HepG2 (cell line): ENCODE measurements around the gene TSPAN9. TPM values are rescaled to one million over a fixed set of nuclear protein-coding genes. Genes with fewer than 3 reads are reported as not detected.

ENCODE experiments used
- AHDC1 ChIP-seq: sonication (generic); formaldehyde crosslinking; IDR thresholded peaks from 2 replicates; pipeline ENCODE4 v1.5.1; 2020; ENCODE audit warnings: mild to moderate bottlenecking, missing genetic modification reagents, borderline replicate concordance
- ARID4A ChIP-seq: sonication (generic); formaldehyde crosslinking; IDR thresholded peaks from 2 replicates; pipeline ENCODE4 v1.5.0; 2020; ENCODE audit warnings: mild to moderate bottlenecking, missing genetic modification reagents, borderline replicate concordance
- CREB3 ChIP-seq: sonication (generic); formaldehyde crosslinking; IDR thresholded peaks from 2 replicates; pipeline ENCODE4 v1.5.0; 2020; ENCODE audit warnings: missing genetic modification reagents
- CSRNP1 ChIP-seq: sonication (generic); formaldehyde crosslinking; IDR thresholded peaks from 2 replicates; pipeline ENCODE4 v1.8.1; 2023; ENCODE audit warnings: mild to moderate bottlenecking, missing genetic modification reagents
- HNF1A ChIP-seq, 2 experiments: sonication (generic) in 1 of 2; formaldehyde crosslinking in 1 of 2; IDR thresholded peaks; 2 replicates each; pipeline versions ENCODE4 v1.4.0 to v1.6.1; 2016 to 2020; ENCODE audit warnings: borderline replicate concordance in 1 of 2, low read depth in 1 of 2, mild to moderate bottlenecking in 1 of 2, missing genetic modification reagents in 1 of 2
- SMARCE1 ChIP-seq: fragments of 450-650 bp; IDR thresholded peaks from 2 replicates; pipeline ENCODE4 v1.6.1; 2017; ENCODE audit warnings: borderline replicate concordance
- ZNF33A ChIP-seq: sonication (generic); formaldehyde crosslinking; IDR thresholded peaks from 2 replicates; pipeline ENCODE4 v1.5.1; 2020; ENCODE audit warnings: missing genetic modification reagents, mild to moderate bottlenecking, moderate library complexity, borderline replicate concordance
- ZNF644 ChIP-seq: IDR thresholded peaks from 2 replicates; pipeline ENCODE4 v1.6.1; 2016; ENCODE audit warnings: low read depth
- polyA plus RNA-seq, 8 experiments: library from polyadenylated mRNA; depleted of rRNA in 3 of 8; stranded (reverse) in 7 of 8; unstranded in 1 of 8; fragments of >200 nt; fragmentation: Illumina TruSeq in 4 of 8; extraction: Trizol in 4 of 8; gene quantifications; 2 replicates each; pipeline versions ENCODE4 v1.2.1 to v1.2.3, GENCODE V29; 2011 to 2016; ENCODE audit warnings: low read depth in 4 of 8, missing spikeins in 1 of 8, mixed read lengths in 1 of 8; ENCODE audit not compliant: insufficient read depth in 1 of 8
- total RNA-seq, 5 experiments: library from RNA; depleted of rRNA; stranded (reverse); fragments of >200 nt; fragmentation: Illumina TruSeq; extraction: Trizol; gene quantifications; 2 replicates each; pipeline ENCODE4 v1.2.3, GENCODE V29; 2016; ENCODE audit warnings: low read depth in 1 of 5

The TSPAN9 gene
- total and polyA plus RNA-seq, 2 of the 13 experiments (the other 11 are each of a cell fraction or from before 2014, with no cell fraction given) = 18.1 to 42.3 TPM

GRCh38 chr12:3165078-3165980, 88.2 kb downstream of the TSPAN9 start (continued):
- peak; percentile 76; the same call in 1 of the 2 replicates for TF ChIP-seq AHDC1 (CRISPR knock-in tag)
- TF ChIP-seq CREB3 (CRISPR knock-in tag) = no peak
- no peak for TF ChIP-seq ZNF644 (CRISPR knock-in tag)
- TF ChIP-seq HNF1A (IDR thresholded peaks at IDR 0.05; ENCODE audit: low read depth) = no peak
- no peak for TF ChIP-seq HNF1A (CRISPR knock-in tag; IDR thresholded peaks at IDR 0.05; ENCODE audit: borderline replicate concordance)
- no peak for TF ChIP-seq SMARCE1
- TF ChIP-seq ARID4A (CRISPR knock-in tag) = peak; percentile 58; the same call in 1 of the 2 replicates
- TF ChIP-seq ZNF33A (CRISPR knock-in tag) = no peak
- peak; percentile 66; the same call in 1 of the 2 replicates for TF ChIP-seq CSRNP1 (CRISPR knock-in tag)
